Adipocyte (in vitro differentiated cells): ENCODE data around the gene PUM2.
"Not testable (repeated sequence)": the region's sequence is repeated elsewhere in the genome, so short reads cannot be mapped to it uniquely, and the experiment has no call there.

Source experiments
- DNase-seq: peaks from one replicate; pipeline ENCODE4 v3.0.0-alpha.2; 2015; ENCODE audit warnings: low read depth
- H3K27me3 ChIP-seq: replicated peaks from 2 replicates; pipeline ENCODE4 v1.7.0; 2013; ENCODE audit warnings: mild to moderate bottlenecking, low read length, moderate library complexity; ENCODE audit not compliant: control insufficient read depth, insufficient read depth
- H3K36me3 ChIP-seq: 2 replicates; pipeline ENCODE4 v1.7.0; 2013; ENCODE audit warnings: low read length, mild to moderate bottlenecking, moderate library complexity; ENCODE audit not compliant: control insufficient read depth, insufficient read depth, severe bottlenecking
- H3K4me1 ChIP-seq: 2 replicates; pipeline ENCODE4 v1.7.0; 2013; ENCODE audit warnings: mild to moderate bottlenecking, low read length, moderate library complexity; ENCODE audit not compliant: control insufficient read depth, insufficient read depth
- H3K4me3 ChIP-seq: 2 replicates; pipeline ENCODE4 v1.7.0; 2013; ENCODE audit warnings: mild to moderate bottlenecking, low read length, moderate library complexity
- H3K9ac ChIP-seq: 2 replicates; pipeline ENCODE4 v1.7.0; 2013; ENCODE audit warnings: mild to moderate bottlenecking, low read length, moderate library complexity
- H3K9me3 ChIP-seq: 2 replicates; pipeline ENCODE4 v1.7.0; 2013; ENCODE audit warnings: mild to moderate bottlenecking, low read length, moderate library complexity; ENCODE audit not compliant: control insufficient read depth

PUM2 gene

DNA sequence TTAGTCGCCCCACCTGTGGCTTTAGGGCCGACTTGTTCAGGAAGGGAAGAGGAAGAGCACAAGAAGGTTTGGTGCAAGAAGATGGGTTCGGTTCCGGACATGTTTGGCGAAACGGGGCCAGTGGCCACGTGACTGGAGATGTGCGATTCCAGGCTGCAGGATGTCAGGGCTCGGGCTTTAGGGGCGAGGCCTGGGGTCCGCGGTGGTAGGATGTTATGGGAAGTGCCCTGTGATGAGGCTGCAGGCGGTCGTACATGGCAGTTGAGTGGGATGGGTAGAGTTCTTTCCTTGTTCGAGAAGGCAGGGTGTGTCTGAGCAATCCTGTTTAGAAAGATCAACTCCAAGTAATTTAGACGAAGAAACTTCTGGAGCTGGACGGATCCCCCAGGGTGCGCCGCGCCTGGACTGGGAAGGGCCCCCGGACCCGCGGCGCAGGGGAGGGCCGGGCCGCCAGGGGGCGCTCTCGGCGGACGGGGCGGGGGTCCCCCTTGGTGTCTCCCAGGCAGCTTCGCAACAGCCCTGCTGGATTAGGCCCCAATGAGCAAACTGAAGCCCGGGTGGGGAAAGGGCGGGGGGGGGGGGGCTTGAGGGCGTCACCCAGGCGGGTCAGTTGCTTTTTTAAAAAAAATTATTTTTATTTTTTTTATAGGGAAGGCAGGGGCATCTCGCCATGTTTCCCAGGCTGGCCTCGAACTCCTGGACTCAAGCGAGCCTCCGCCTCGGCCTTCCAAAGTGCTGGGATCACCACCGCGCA lies 108.5 kb downstream of the PUM2 start:
- no peak for DNase-seq
- peaks cover 7% of the 10 kb centered on the region for H3K9me3 ChIP-seq
- no peaks in the 10 kb centered on the region for H3K27me3 ChIP-seq
- H3K36me3 ChIP-seq, result peaks cover 6% of the 10 kb centered on the region
- no peak overlapping the region for H3K4me3 ChIP-seq
- H3K4me1 ChIP-seq, result no peaks in the 10 kb centered on the region
- no peak overlapping the region for H3K9ac ChIP-seq

- H3K4me1 ChIP-seq, DNase-seq, H3K27me3 ChIP-seq, H3K9me3 ChIP-seq, H3K4me3 ChIP-seq, H3K9ac ChIP-seq, H3K36me3 ChIP-seq: not testable (repeated sequence)
Measured at GRCh38 chr2:20240291-20240690, 110.4 kb downstream of the PUM2 start.

DNA sequence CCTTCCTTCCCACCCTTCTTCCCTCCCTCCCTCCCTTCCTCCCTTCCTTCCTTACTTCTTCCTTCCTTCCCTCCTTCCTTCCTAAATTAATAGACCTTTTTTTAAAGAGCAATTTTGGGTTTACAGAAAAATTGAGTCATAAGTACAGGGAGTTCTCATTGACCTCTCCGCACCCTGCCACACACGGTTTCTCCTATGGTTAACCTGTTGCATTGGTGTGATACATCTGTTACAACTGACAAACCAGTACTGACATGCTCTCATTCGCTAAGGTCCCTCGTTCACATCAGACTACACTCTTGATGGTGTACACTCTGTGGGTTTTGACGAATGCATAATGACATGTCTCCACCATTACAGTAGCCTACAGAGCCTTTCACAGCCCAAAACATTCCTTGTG lies 114.1 kb downstream of the PUM2 start:
- no peaks in the 10 kb centered on the region for H3K36me3 ChIP-seq
- peaks cover 7% of the 10 kb centered on the region for H3K9me3 ChIP-seq

DNA sequence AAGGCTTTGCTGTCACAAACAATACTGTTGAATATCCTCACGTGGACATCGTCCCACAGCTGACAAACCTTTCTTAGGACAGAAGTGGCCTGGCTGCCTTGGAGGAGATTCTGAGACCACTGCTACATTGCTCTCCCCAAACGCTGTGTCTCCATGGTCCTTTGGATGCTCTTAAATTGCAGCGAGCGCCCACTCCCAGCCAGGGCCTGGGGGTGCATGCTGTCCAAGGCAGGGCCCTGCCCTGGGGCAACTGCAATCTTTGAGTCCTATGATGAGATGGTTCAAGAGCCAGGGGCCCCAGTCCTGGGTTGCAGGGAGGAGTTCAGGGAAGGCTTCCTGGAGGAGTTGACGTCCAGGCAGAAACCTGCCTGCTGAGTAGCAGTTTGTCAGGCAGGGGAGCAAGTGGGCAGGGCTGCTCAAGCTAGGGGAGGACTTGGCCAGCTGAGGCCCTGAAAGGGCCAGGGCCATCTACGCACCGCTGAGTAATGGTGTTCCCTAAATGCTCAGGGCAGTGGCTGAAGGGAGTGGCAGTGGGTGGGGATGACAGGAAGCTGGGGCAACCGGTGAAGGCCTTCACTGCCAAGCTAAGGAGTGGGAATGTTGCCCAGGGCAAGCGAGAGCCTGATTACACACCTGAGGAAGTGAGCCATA lies 114.9 kb downstream of the PUM2 start:
- Histone ChIP-seq H3K36me3 (no peaks in the 10 kb centered on the region), H3K27me3 (no peaks in the 10 kb centered on the region), H3K4me1 (no peaks in the 10 kb centered on the region), H3K9ac (no peak overlapping the region), H3K9me3 (peaks cover 7% of the 10 kb centered on the region), H3K4me3 (no peak overlapping the region)
- no peak for DNase-seq

More for the DNA sequence above, 114.1 kb downstream of the PUM2 start:
- no peak overlapping the region for H3K4me3 ChIP-seq
- no peaks in the 10 kb centered on the region for H3K4me1 ChIP-seq
- no peak for DNase-seq
- H3K9ac ChIP-seq, result no peak overlapping the region
- no peaks in the 10 kb centered on the region for H3K27me3 ChIP-seq

DNA sequence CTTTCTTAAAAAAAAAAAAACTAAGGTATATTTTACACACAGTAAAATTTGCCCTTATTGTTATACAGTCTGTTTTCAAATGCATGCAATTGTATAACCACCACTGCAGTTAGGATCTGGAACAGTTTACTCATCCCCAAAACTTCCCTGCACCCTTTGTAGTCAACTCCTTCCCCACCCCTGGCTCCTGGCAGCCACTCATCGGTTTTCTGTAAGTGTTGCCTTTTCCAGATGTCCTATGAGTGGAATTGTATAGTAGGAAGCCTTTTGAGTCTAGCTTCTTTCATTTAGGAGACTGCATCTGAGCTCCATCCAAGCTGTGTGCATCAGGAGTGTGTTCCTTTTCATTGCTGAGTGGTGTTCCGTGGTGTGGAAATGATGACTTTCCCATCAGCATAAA lies 116.0 kb downstream of the PUM2 start:
- not testable (repeated sequence) for H3K36me3 ChIP-seq, DNase-seq, H3K4me3 ChIP-seq, H3K27me3 ChIP-seq, H3K9ac ChIP-seq, H3K4me1 ChIP-seq, H3K9me3 ChIP-seq

DNA sequence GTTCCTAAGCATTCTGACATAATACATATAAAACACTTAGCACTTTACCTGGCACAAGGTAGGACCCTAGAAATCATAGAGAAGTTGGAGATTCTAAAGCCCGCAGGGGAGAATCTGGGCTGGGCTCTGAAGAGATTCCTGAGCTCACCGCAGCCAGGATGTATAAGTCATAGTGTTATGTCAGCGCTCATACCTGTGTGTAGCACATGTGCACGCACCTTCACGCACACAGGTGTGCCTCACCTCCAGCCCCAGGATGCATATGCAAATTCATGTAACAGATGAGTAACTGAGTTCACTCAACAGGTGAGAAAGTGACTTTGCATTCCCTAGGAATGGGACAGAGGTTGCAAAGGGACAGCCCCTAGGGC lies 117.8 kb downstream of the PUM2 start:
- Histone ChIP-seq H3K9me3 (peaks cover 3% of the 10 kb centered on the region), H3K36me3 (no peaks in the 10 kb centered on the region), H3K27me3 (no peaks in the 10 kb centered on the region), H3K4me1 (peaks cover 7% of the 10 kb centered on the region), H3K4me3 (no peak overlapping the region), H3K9ac (no peak overlapping the region)
- no peak for DNase-seq

- no peaks in the 10 kb centered on the region for H3K27me3 ChIP-seq
- no peak overlapping the region for H3K4me3 ChIP-seq
- no peaks in the 10 kb centered on the region for H3K9me3 ChIP-seq
- no peaks in the 10 kb centered on the region for H3K36me3 ChIP-seq
- no peak overlapping the region for H3K9ac ChIP-seq
- no peak for DNase-seq
- H3K4me1 ChIP-seq, result peaks cover 7% of the 10 kb centered on the region
Measured at GRCh38 chr2:20231598-20232026, 119.0 kb downstream of the PUM2 start.

DNA sequence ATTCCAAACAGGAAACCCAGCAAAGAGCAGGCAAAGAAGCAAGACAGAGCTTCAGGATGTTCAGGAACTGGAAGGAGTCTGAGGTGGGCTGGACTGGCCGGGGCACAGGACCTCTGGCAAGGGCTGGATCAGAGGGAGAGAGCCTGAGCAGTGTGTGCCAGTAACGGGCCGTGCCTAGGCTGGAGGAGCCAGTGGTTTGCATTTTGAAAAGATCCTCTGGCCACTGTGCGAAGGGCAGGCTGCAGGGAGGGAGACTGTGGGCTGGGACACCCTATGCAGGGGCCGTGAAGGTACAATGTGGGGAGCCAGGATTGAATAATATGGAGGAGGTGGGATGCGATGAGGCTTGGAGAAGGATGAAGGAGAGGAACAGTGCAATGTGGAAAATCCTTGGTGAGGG lies 119.5 kb downstream of the PUM2 start:
- Histone ChIP-seq H3K4me1 (peaks cover 7% of the 10 kb centered on the region), H3K4me3 (no peak overlapping the region), H3K27me3 (no peaks in the 10 kb centered on the region), H3K9me3 (no peaks in the 10 kb centered on the region), H3K9ac (no peak overlapping the region), H3K36me3 (no peaks in the 10 kb centered on the region)
- no peak for DNase-seq

DNA sequence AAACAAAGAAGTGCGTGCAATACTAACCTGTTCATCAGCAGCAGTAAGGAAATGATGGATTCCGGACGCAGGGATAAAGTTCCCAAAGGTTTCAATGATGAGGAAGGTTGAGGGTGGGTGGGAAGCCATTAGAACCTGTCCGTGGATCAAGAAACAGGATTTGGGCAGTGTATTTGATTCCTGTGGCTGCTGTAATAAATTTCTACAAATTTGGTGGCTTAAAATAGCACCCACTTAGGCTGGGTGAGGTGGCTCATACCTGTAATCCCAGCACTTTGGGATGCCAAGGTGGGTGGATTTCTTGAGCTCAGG lies 120.6 kb downstream of the PUM2 start:
- no peak for DNase-seq
- Histone ChIP-seq H3K4me1 (peaks cover 7% of the 10 kb centered on the region), H3K9ac (no peak overlapping the region), H3K36me3 (no peaks in the 10 kb centered on the region), H3K4me3 (no peak overlapping the region), H3K27me3 (no peaks in the 10 kb centered on the region), H3K9me3 (no peaks in the 10 kb centered on the region)

DNA sequence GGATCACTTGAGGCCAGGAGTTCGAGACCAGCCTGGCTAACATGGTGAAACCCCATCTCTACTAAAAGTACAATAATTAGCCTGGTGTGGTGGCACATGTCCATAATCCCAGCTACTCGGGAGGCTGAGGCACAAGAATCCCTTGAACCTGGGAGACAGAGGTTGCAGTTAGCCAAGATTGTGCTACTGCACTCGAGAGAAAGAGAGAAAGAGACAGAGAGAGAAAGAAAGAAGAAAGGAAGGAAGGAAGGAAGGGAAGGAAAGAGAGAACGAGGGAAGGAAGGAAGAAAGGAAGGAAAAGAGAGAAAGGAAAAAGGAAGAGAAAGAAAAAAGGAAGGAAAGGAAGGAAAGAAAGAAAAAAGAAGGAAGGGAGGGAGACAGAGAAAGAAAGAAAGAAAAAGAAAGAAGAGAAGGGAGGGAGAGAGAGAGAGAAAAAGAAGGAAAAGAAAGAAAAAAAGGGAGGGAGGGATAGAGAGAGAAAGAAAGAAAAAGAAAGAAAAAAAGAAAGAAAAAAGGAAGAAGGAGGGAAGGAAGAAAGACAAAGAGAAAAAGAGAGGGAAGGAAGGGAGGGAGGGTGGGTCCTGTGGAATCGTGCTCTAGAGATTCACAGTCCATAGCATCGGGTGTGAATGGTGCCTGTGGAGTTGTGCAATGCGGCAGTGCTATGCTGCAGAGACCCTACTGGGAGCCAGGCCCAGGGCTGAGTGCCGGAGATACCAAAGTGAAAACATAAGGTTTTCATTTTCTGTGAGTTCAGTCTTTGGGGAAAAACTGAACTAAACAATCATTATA lies 121.1 kb downstream of the PUM2 start:
- Histone ChIP-seq H3K4me1 (peaks cover 7% of the 10 kb centered on the region), H3K36me3 (no peaks in the 10 kb centered on the region), H3K4me3 (no peak overlapping the region), H3K9me3 (no peaks in the 10 kb centered on the region), H3K27me3 (no peaks in the 10 kb centered on the region), H3K9ac (no peak overlapping the region)
- DNase-seq, result peak; percentile 75

- H3K4me1 ChIP-seq, result peaks cover 7% of the 10 kb centered on the region
- H3K9ac ChIP-seq, result no peak overlapping the region
- no peaks in the 10 kb centered on the region for H3K36me3 ChIP-seq
- H3K27me3 ChIP-seq, result no peaks in the 10 kb centered on the region
- no peak overlapping the region for H3K4me3 ChIP-seq
- DNase-seq, result no peak
- H3K9me3 ChIP-seq, result no peaks in the 10 kb centered on the region
Measured at GRCh38 chr2:20227894-20228505, 122.6 kb downstream of the PUM2 start.
